GM18867 (cell line): Measurements from ENCODE around the gene TAMM41.
"Not testable (repeated sequence)": the region's sequence is repeated elsewhere in the genome, so short reads cannot be mapped to it uniquely, and the experiment has no call there.

ENCODE experiments used
- ATAC-seq: cut with Tn5 transposase; IDR thresholded peaks from one replicate; pipeline ENCODE4 v1.9.1; 2021; ENCODE audit warnings: mild to moderate bottlenecking, moderate library complexity; ENCODE audit not compliant: unreplicated experiment

TAMM41 gene

GRCh38 chr3:11770477-11771391 lies 76.0 kb downstream of the TAMM41 start:
- peak; percentile 100 for ATAC-seq

DNA sequence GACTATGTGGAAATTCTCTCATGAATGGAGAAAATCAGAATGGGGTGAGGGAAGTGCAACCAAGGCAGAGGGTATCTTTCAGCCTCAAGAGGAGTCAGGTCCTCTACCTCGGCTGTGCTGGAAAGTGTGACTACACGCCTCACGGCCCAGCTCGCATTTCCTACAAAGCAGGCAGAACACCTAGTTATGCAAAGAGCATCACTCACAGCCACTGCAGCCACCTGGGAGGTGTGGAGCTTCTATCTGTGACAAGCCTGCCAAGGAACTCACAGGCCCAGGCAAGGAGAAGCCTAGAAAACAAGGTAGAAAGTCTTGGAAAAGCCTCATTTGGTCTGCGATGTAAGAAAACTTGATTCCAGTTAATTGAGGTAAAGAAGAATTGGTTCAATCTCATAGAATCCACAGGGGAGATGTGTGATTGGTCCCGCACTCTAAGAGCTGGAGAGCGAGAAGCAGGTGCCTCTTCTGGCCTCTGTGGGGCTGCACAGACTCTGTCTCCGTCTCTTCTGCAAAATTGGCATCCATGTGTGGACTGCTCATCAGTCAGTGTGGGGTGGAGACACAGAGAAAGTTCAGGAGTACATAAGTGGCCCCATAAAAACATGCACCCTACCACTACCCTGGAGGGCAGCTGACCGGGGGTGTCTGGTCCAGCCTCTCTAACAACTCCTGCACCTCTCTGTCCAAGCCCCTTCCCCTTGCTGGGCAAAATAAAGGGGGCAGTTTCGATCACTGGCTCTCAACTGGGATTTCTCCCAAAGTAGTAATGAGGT lies 76.8 kb downstream of the TAMM41 start:
- peak; percentile 3 for ATAC-seq

- ATAC-seq, result no peak
Observed at GRCh38 chr3:11768604-11769003, 78.1 kb downstream of the TAMM41 start.

DNA sequence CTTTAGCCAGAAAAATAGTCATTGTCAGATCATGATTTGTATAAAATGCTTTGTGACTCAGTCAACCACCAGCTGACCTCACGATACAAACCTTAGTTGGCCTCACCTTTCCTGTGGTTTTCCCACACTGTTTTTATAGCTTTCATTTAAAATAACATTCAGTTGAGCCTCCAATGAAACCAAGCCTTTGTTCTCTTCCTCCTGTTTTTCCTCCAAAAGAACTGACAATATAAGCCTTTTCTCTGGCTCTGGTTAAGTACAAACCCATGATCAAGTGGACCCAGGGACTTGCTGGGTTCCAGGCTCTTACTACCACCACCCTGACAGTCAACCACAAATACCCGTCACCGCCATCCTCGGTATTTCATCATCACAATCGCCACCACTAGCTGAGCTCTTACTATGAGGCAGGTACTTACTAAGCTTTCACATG lies 81.7 kb downstream of the TAMM41 start:
- ATAC-seq, result no peak

DNA sequence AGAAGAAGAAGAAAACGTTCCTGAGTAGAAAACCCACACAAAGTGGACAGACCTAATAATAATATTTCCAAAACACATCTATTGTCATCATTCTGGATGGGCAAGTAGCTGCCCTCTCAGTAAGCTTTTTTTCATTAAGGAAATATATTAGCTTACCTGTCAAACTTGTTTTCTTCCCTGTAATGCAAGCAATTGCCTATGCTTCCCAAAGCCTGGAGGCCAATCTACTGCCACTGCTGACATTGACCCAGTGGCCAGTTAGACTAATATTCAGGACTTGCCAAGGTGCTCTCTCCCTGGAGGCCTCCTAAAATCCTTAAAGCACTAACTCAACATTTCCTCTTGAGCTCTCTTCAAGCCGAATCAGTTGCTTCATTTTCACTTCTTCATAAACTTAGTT lies 86.7 kb downstream of the TAMM41 start:
- ATAC-seq, result no peak

DNA sequence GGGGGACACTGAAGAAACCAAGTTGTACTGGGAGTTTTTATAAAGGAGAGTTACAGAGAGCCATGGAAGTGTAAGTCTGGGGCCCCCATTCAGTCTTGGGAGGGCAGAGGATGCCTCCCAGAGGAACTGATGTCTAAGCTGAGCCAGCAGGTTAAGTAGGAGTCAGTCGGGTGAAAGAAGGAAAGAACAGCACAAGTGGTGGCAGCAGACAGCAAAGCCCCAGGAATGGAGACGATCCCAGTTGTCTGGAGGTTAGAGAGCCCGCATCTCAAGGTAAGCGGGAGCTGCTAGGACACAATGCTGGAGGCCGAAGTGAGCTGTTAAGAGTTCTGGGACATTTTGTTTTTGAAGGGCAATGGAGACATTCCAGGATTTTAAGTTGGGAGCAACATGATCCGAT lies 88.8 kb downstream of the TAMM41 start:
- ATAC-seq, result no peak

DNA sequence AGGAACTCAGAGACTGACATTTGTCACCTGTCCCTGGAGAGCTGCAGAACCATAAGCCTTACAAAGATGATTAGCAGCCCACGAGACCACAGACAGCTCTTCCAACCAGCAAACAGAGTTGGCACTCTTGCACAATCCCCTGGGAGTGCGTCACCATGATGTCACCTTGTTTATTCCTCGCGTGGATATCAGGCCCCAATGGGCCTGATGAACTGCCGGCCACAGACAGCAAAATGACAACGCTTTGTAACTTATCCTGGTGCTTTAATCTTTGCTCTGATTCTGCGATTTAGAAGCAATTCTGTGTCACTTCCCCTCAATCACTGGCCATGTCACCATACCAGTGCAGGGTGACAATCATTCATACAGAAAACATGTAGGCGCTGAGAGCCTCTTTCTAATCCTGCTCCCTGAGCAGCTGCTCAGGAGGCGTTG lies 89.2 kb downstream of the TAMM41 start:
- no peak for ATAC-seq

GRCh38 chr3:11755276-11755675 lies 91.4 kb downstream of the TAMM41 start:
- no peak for ATAC-seq

GRCh38 chr3:11752254-11752653 lies 94.4 kb downstream of the TAMM41 start:
- not testable (repeated sequence) for ATAC-seq

DNA sequence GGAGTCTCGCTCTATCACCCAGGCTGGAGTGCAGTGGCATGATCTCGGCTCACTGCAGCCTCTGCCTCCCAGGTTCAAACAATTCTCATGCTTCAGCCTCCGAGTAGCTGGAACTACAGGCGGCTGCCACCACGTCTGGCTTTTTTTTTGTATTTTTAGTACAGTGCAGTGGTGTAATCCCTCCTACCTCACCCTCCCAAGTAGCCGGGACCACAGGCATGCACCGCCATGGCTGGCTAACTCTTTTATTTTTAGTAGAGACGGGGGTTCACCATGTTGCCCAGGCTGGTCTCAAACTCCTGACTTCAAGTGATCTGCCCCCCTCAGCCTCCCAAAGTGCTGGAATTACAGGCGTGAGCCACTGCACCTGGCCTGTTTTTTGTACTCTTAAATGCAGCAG lies 98.4 kb downstream of the TAMM41 start:
- ATAC-seq, result not testable (repeated sequence)
